HL-60/S4 treated with retinoic acid at 250 ng/mL for 4 days and 3 days (cell line): ENCODE measurements around the gene PHF14.
"Not testable (repeated sequence)": the region's sequence is repeated elsewhere in the genome, so short reads cannot be mapped to it uniquely, and the experiment has no call there.

Source experiments
- in situ Hi-C: fragments of 300-500 bp; cut with MboI; formaldehyde crosslinking; loops from 2 replicates; pipeline ENCODE4 v1.7.0; 2022; ENCODE audit warnings: low sequenced_read_pairs

Gene PHF14

DNA sequence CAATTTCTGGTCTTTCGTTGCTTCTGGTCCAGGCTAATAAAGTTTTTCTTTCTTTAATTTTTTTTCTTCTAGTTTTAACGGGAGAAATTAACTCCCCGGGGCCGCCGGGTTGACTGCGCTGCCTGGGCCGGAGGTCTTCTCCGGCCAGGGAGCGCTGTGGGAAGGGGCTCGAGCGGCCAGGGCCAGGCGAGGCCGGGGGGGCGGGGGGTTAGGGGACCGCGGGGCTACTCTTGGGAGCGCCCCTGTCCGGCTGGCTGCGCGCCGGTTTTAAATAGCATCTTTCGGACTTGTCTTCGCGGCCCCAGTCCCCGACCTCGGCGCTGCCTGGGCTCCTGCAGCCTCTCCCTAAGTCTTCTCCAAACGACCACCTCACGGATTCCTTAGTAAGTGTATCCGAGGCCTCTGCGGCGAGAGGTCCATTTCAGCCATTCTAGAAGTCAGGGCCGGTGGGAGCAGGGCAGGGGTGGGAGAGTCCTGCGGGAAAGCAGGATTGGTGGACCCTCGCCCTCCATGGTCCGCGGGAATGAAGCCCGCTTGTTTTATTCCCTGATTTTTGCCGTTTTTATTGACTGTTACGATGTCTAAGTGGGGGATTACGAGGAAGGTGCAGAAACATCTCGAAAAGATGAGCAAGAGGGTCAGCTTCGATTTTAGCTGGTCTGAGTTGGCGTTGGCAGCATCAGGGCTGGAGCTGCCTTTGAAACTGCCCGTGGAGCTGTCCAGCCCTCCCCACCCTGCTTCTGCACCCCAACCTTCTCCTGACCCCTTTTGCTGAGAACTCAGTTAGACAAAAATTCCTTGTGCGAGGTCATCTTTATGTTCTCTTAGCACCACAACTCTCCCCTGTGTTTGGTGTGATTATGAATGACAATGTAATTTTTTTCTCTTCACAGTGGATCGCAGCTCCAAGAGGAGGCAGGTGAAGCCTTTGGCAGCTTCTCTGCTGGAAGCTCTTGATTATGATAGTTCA is 555 bp downstream of the PHF14 start:
- in situ Hi-C loops = no loop called here

DNA sequence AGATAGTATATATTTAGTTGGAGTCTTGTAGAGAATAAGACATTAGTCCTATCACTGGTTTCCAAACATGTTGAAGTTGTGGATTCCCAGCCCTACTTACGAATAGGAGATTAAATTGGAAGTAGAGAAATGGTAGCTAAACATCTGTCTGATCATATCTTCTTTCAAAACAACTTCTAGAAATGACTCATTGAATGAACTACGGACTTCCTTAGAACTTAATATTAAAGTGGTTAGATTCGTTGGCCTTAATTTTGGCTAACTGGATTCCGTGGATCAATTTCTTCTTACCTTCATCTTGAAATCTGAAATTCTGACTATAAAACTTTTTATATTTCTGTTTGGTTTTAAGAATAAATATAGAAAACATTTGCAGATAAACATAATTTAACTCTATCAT is 3.4 kb downstream of the PHF14 start:
- in situ Hi-C loops = no loop called here

DNA sequence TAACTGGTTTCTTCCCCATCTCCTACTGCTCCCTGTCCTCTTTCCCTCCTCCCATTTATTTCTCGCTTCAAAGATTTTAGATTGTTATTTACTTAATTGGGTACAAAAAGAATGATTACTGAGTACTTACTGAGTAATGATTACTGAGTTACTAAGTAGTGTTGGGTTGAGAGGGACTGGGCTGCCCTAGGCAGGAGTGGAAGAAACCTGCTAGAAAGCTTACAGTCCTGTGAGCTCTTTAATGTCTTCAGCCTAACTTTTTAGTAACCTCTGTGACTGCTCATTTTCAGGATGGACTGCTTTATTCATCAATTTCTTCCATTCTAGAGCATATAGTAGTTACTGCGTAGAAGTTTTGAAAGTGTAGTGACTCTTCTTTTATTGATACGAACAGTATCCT is 7.6 kb downstream of the PHF14 start:
- in situ Hi-C loops = no loop called here

DNA sequence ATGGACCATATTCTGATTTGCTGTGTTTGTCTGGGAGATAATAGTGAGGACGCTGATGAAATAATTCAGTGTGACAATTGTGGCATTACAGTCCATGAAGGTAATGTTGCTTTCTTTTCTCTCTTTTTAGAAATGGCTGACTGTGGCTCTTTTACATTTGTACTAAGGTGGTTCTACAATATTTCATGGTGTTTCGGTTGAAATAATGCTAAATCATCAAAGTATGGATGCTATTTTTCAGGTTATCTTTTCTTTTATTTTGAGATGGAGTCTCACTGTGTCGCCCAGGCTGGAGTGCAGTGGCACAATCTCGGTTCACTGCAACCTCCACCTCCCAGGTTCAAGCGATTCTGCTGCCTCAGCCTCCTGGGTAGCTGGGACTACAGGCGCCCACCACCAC is 17.1 kb downstream of the PHF14 start:
- in situ Hi-C loops = not testable (repeated sequence)

DNA sequence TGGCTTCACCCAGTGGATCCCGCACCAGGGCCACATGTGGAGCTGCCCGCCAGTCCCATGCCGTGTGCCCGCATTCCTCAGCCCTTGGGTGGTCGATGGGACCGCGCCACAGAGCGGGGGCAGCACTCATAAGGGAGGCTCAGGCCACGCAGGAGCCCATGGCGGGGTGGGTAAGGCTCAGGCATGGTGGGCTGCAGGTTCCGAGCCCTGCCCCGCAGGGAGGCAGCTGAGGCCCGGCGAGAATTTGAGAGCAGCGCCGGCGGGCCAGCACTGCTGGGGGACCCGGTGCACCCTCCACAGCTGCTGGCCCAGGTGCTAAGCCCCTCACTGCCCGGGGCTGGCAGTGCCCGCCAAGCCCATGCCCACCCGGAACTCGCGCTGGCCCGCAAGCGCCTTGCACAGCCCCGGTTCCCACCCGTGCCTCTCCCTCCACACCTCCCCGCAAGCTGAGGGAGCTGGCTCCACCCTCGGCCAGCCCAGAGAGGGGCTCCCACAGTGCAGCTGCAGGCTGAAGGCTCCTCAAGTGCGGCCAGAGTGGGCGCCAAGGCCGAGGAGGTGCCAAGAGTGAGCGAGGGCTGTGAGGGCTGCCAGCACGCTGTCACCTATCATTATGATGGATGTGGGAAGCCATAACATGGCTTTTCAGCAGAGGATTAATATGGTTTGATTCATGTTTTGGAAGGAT is 22.0 kb downstream of the PHF14 start:
- in situ Hi-C loops = not testable (repeated sequence)

DNA sequence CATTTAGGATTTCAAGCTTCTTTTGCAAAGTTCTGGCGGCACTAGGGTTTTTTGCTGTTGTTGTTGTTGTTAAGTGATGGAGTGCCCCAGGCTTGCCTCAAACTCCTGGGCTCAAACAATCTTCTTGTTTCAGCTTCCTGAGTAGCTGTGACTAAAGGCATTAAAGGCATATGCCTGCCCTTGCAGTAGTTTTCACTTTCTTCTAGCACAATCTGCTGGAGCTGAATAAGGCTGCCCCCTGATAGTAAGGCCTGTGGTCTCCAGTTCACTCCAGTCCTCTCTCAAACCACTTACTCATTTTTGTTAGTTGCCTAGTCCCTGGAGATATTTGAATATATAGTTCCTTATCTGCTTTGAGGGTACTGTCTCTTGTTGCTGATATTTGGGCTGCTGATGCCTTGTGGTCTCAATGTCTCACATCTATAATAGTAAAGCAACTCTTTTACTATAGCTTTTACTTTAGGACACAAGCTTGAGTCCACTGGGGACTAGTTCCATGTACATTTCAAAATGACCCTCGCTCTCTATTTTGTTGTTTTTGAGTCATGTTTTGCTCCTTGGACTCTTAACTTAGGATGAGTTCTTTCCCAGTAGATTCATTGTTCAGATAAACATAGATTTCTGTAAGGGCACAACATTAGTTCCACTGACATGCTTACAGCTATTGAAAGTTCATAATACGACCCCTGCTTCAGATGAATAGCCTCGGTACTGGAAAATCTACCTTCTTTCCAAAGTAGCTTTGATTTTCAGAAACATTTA is 25.5 kb downstream of the PHF14 start:
- in situ Hi-C loops = no loop called here

DNA sequence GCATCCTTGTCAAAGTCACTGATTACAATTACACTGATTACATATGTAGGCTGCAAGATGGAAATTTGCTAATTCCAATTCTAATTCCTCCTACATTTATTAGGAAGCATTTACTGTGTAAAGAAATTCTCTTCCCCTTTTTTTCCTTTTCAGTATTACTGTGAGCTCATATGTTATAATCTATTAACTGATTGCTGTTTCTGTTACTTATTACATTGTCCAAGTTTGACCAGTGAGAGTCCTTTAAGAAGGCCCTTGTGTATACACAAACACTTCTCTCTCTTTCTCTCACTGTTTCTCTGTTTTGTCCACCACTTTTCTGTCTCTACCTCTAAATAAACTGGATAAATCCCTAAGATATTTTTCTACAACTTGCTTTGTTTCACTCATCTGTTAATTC is 31.5 kb downstream of the PHF14 start:
- in situ Hi-C loops = no loop called here

DNA sequence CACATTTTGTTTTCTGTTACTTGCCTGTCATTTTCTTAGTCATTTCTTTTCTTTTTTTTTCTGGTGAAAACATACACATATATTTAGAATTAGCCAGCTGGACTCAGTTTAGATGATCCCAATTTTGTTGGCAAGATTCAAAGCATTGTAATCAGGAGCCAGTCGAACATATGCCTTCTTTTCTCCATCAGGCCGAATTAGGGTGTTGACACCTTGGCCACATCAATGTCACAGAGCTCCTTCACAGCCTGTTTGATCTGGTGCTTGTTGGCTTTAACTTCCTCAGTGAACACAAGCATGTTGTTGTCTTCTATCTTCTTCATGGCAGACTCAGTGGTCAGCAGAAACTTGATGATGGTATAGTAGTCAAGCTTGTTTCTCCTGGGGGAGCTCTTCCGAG is 32.6 kb downstream of the PHF14 start:
- in situ Hi-C loops = no loop called here

DNA sequence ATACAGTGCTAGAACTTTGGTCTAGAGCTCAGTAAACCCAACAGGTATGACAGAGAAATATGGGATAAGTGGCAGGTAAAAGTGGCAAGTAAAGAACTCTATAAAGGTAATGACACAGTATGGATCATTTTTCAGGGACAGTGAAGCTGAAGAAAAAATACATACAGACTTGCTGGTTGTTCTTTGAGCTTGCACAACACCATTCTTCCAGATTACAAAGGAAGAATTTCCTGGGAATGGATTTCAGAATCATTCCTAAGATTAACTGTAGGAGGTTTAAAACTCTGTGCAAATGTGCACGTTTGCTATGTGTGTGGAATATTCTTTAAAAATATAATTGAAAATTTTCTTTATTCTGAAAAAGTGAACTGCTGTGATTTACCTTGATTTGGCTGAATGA is 36.0 kb downstream of the PHF14 start:
- in situ Hi-C loops = no loop called here

DNA sequence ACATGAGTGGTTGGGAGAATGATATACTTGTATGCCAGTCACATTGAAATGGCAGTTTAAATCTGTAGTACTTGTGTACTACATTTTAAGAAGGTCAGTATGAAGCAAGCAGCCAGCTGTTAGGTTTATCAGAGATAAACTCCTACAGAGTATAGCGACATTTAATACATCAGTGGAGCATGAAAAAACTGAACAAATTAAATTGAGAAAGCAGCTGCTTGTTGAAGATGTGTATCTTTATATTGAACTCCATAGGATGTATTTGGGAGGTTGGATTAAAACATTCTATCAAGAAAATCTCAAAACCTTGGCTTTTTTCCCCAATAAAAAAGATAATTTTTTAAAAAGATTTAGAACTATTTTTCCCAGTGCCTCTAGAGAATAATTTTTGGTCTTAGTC is 47.8 kb downstream of the PHF14 start:
- in situ Hi-C loops = no loop called here

DNA sequence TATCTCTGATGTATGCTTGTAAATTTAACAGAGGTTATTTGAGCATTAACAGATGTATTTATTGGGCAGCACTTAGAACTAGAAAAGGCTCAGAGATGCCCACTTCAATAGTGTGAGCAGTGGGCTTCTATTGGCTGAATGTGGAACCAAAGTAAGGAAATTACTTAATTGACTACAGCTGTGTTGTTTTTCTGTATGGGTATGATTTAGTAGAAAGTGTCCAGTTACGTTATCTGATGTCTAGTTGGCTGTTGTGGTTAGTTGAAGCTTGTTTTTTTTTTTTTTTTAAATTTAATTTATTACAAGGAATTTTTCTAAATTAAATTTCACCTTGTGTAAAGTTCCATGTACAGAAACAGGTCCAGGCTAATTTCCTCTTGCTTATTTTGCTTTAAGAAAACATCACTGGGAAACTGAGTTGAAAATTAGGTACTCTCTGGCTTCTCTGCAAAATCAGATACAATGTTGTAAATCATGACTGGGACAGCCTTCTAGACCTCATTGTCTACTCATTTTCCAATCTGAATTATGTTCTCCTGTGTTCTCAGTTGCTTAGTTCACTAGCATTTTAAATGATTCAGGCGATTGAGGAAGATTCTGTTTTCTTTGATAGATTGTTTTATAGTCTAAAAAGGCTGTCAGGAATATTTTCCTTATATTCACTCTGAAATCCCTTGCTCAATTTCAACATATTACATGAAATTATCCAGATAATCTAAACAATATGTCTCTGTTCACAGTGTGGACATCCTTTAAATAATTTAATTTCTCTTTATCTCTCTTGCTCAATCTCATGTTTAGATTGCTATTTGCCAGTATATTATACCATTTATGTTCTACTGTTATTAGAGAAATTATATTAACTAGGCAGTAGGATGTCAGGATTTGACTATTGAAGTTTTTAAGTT is 53.0 kb downstream of the PHF14 start:
- in situ Hi-C loops = no loop called here

DNA sequence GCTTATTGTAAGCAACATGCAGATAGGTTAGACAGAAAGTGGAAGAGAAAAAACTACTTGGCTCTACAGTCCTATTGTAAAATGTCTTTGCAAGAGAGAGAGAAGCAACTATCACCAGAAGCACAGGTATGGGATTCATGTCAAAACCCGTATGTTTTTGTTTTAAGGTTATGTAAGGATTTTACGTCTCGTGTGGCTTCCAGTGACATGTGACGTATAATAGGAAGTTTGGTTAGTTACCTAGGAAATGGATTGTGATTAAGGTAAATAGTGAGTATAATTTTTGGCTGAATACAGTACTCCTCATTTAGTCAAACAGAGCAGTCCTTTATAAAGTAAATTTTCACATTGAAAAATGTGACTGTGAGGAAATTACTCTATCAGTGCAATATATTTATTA is 62.0 kb downstream of the PHF14 start:
- in situ Hi-C loops = no loop called here

DNA sequence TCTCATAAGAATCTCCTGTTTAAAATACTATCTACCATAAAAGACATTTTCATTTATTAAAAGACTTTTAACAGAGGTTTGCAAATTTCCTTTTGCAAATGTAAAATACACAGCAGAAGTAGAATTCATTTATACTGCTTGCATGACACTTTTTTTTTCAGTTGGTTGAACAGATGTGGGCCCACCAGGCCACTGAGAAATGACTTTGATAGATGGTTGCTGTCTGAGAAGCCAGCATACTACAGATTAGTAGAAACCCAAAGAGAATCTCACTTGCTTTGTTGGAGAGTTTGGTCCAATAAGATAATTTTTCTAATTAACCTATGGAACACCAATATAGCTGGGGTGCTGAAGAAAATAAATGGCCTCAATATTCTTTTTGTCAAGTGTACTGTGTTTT is 66.3 kb downstream of the PHF14 start:
- in situ Hi-C loops = no loop called here

DNA sequence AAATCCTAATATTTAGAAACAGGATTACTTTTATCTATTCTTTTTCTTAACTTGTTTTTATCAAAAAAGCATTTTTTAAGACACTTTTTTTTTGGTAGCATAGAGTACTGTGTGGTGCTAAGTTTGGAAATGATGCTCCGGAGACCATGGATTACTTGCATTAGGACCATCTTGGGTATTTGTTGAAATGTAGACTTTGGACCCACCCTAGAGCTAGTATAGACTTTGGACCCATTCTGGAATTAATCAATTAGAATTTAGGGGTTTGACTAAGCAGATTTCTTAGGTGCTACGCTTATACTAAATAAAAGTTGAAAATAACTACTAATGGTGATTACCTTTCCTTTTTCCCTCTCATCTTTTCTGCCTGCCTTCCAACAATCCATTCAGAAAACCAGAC is 80.4 kb downstream of the PHF14 start:
- in situ Hi-C loops = no loop called here

DNA sequence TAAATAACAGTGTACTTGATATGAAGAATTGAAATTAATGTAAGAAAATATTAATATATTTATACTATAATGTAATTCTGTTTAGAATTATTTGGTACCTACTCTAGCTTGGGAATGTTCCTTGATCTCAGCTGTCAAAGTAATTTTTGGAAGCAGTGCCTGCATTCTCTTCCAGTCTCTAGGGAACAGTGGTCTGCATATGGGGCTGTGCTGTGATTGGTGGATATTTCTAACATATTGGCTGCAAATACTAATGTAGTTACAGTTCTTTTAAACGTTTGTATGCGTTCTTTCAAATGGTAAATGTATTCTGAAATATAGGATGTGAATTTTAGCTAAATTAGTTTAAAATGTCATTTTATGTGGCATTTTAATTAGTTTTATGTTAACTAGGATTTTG is 87.2 kb downstream of the PHF14 start:
- in situ Hi-C loops = no loop called here

DNA sequence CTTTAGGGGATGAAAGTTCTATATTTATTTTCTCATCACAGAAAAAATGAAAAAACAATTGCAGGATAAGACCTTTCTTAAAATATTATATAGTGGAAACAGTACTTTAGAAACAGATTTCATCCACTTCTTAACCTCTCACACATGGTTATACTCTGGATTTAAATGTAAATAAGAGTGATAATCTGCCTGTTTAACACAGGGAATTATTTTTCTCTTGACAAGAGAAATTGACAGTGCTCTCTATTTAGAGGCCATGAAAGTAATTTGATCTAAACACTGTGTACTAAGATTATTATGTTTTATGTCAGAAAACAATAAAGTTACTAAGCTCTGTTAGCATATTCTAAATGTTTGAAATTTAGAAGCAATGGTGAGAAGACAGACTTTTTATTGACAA is 88.4 kb downstream of the PHF14 start:
- in situ Hi-C loops = no loop called here

DNA sequence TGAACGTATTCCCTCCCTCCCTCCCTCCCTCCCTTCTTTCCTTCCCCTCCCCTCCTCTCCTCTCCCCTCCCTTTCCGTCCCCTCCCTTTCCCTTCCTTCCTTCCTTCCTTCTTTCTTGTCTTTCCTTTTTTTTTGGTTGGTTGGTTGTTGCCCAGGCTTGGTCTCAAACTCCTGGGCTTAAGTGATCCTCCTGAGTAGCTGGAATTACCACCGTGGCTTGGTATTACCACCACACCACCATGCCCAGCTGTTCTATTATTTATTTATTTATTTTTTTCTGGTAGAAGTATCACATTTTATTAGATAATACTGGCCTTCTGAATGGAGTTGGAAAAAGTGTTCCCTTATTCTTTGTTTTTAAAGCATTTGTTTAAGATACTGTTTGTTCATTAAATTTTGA is 95.9 kb downstream of the PHF14 start:
- in situ Hi-C loops = no loop called here

DNA sequence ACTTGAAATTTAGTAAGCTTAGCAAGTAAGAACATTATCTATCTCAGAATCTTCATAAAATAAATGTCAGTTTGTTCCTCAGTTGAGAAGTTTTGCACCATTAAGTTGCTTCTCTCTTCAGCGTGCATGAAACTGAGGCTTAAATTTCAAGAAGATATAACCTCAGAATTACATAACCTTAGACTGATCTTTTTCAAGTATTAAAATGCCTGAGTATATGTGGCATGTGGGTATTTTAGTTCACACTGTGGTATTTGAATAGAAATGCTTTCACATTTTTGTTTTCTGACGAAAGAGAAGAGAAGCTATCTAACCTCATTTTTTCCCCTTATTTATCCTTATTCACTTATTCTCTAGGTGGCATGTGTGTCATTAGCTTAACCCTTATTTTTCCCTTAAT is 104.1 kb downstream of the PHF14 start:
- in situ Hi-C loops = no loop called here

DNA sequence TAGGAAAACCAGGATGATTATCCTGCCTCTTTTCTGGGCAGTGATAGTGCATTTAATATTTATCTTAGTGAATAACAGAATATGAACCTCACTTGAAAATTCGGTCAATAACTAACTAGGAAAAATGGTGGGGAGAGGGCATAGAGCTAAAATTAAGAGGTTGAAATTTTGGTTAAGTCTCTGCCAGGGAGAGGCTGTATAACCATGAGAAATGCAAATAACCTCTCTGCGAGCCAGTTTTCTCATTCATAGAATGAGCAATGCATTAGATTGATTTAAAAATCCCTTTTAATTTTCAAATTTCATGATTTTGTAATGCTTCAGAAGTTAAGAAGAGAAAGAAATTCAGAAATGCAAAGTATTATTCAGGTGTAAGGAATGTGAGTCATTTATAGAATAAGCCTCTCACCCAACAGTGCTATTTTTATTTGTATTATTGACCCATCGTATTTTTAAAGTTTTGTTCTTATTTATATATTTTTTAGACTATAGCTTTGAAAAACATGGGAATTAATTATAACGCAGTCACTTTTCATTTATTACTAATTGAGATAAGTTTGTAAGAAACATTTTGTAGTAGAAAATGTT is 104.7 kb downstream of the PHF14 start:
- in situ Hi-C loops = no loop called here

DNA sequence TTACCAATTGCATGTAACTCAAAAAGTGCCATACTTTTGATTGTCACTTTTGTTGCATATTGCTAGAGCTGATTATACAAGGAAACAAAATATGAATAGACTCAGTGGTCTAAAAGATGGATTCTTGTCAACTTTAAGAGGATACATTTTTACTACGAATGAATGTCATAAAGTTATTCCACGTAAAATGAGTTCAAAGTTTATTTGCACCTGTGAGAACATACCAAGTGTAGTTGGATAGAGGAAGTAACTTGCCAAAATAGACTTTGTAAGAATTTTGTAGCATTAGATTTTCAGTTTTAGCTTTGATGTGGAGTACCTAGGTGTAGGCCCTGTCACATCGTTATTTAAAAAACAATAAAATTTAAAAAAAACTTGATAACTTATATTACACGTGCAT is 106.2 kb downstream of the PHF14 start:
- in situ Hi-C loops = no loop called here
